CD4-positive, alpha-beta T cell treated with Interleukin-17A for 4 hours (primary cell): Measurements from ENCODE around the gene RNF212B.

ENCODE experiments used
- DNase-seq: peaks from one replicate; pipeline ENCODE4 v3.0.0-alpha.2; 2020; ENCODE audit warnings: mixed read lengths

Gene RNF212B

DNA sequence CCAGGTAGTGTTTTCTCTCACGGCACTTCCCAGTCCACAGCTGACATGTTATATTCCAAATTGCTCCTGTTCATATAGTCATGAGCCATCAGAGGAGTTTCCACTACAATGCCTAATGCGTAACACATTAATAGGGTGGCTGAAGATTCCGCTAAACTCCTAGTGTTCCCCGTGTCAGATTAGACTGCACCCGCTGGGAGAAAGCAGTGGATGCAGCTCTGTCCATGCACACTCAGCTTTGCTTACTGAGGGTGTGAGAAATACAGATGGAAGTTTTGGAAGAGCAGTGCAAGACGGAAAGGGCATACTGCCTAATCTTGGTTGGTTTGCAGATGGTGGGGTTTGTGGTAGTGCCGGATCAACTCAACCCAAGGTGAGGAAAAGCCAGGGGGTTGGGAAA lies 59.4 kb downstream of the RNF212B start:
- no peak for DNase-seq

DNA sequence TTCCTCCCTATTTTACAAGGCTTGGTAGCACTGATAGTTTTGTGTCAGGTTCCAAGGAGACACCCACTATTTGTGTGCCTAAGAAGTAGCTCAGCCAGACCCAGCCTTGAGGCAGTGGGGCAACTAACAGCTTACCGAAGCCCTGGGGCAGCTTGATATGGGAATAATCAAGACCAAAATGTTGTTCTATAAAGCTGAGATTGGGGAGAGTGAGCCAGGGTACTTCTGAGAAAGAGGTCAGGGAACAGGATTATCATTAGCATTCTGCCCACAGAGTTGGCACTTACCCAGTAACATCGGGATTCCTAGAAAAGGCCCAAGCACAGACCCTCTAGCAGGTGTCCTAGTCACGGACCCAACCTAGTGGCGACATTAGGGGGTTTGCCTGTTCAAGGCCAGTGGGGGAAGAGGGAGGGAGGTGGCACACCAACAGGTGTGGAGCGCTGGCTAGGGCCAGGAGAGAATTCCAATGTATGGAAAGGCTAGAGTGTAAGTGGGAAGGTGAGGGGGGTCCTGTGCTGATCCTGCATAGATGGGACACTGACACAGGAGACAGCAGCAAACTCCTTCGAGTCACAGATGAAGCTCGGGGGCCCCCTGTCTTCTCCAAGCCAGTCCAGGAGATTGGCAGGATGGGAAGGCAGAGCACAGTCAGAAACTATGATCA lies 60.0 kb downstream of the RNF212B start:
- DNase-seq, result no peak

DNA sequence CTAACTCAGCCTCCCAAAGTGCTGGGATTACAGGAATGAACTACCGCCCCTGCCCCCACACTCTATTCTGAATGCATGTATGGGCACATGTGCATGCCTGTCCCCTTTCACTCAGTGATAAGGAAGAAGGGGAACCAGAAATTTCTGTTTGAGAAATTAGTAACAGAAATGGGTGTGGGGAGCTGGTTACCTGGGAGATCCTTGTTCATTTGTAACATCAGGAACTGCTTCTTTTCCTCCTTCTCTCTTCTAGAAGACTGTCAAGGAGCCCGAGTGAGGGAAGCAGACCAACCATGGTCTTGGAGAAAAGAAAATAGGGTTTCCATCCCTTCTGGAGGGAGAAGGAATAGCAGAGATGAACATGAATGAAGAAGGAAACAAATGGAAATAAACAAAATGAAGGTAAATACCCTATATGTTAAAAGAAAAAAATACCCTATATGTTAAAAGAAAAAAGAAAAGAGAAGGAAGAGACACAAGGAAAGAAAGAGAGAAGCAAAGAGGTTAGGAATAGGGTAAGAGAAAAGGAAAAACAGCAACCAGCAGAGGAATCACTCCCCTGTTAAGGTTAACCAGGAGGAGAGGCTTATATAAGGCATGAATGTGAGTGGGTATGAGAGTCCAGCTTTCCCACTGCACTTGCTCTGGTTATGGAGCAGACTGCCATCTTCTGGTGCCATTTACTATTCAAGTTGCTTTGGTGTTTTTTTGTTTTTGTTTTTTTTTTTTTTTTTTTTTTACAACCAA lies 61.6 kb downstream of the RNF212B start:
- no peak for DNase-seq

DNA sequence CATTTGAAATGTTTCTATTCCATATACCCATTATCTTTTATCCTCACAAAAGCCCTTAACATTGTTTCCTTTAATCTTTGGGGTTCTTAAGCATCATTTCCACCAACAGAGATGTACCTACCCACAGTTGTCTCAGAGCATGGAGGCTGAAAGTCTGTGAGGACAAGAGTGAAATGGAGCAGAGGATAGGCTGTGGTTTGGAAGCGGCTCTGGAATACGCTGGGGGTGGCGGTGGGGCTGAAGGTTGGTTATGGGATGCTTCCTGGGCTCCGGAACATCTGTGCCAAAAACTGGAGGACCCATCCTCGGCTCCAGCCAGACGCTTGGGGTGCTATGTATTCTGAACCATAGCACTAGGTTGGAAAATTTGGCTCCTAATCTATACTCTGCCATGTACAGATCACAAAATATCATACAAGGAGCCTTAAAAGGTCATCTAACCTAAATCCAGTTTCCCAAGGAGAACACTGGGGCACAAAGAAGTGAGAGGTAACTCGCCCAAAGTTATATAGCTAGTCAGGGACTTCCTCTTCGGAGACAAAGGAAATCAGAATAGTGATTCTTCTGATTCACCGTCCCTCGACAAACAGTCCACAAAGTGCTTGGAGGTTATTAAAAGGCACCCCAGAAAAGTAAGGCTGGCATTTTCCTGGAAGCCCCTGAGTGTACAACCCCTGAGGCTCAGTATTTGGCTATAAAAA lies 62.4 kb downstream of the RNF212B start:
- no peak for DNase-seq

DNA sequence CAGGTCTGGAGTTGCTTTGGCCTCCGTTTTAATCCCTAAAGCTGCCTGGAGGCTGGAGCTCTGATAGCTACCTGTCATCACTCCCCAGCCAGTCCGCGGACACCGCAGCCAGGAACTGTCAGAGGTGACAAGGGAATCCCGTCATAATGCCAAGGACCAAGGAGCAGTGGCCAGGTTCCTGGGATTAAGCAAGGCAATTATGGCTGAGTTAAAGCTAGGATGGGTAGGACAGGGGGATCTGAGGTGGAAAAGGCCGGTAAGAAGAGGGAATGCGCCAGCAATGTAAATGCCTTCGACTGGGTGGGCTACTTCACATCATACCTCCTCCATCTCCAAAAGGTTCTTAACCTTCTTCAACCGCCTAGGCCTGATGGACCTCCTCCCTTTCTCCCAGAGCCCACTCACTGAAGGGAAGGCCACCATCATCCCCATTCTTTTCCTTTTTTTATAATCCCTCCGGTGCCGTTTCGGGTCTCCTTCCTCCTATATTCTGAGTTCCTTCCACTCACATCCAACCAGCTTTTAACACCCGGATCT lies 63.0 kb downstream of the RNF212B start:
- DNase-seq, result peak; percentile 41

DNA sequence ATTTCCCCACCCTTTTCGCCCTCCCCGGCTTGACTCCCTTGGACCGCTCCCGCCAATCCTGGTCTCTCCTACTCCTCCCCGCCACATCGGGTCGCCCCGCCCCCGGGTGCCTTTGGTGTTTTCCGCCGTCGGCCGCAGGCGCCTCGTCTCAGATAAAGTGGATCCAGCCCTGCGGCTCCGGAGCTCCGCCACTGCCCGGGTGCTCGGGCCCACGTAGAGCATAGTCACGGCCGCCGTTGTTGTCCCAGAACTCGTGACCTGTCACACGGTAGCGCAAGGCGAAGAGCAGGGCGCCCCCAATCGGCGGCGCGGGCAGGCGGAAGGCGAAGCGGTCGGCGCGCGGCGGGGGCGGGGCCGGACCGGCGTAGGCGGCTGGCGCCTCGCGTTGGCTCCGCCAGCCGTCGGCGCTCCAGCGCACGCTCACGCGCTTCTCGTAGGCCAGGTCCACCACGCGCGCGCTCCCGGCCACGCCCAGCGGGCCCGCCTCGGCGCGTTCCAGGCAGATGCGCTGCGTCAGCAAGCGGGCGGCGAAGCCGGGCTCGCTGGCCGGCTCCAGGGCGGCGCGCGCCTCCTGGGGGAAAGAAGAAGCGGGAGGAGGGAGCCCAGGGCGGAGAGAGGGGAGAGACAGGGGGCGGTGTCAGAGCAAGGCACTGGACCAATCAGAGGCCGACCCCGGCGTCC lies 63.7 kb downstream of the RNF212B start:
- peak; percentile 98 for DNase-seq

DNA sequence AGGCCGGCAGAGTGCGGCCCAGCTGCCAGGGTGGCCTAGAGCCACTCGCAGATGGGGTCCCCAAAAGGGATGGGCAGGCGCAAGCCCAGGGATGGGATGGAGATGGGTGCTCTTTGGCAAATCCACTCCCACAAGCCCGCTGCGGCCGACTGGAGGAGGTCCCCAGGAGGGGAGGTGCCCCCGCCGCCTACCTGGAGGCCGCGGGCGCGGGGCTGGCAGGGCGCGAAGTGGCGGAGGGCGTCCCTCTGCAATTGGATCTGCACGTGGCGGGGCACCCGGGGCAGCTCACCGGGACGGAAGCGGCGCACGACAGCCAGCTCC lies 64.2 kb downstream of the RNF212B start:
- peak; percentile 67 for DNase-seq

DNA sequence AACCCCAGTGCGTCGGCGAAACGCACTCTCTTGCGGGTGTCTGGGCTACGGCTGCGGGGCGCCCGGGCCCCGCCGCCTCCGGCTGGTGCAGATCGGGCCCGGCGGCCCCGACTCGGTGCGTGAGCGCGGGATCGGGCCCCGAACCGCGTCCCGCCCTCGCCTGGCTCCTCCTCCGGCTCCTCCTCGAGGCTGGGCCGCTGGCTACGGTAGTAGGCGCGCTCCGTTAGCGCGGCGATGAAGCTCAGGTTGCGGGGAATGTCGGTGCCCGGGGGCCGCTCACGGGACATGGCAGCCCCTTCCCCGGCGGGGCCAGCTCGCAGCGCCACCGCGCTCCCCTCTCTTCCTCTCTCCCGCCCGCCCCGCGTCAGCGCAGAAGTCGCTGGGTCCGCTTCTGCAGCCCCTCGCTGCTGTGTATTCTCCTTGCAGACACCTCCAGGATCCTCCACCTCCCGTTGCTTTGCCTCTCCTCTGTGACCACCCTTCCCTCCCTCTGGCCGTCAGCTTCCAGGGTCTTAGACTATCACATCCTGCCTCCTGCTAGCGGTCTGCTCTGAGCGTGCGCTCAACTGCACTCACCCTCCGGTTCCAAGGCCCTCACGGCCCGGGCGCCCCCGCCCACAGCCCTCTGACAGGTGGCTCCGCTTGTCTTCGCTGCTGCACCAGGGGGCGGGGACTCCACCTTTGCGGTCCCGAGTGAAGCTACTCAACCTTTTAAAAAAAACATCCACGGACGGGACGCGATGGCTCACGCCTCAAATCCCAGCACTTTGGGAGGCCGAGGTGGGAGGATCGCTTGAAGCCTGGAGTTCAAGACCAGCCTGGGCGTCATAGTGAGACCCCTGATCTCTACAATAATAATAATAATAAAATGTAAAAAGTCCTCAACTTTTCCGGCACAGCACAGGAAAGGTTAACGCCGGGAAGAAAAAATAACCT lies 64.8 kb downstream of the RNF212B start, which contains the start of gene PPP1R3E:
TSS of gene PPP1R3E (minus strand) at position 570 of the 936 bp plus-strand sequence. CDS start at position 287, 283 bp downstream.
- peak; percentile 95 for DNase-seq

DNA sequence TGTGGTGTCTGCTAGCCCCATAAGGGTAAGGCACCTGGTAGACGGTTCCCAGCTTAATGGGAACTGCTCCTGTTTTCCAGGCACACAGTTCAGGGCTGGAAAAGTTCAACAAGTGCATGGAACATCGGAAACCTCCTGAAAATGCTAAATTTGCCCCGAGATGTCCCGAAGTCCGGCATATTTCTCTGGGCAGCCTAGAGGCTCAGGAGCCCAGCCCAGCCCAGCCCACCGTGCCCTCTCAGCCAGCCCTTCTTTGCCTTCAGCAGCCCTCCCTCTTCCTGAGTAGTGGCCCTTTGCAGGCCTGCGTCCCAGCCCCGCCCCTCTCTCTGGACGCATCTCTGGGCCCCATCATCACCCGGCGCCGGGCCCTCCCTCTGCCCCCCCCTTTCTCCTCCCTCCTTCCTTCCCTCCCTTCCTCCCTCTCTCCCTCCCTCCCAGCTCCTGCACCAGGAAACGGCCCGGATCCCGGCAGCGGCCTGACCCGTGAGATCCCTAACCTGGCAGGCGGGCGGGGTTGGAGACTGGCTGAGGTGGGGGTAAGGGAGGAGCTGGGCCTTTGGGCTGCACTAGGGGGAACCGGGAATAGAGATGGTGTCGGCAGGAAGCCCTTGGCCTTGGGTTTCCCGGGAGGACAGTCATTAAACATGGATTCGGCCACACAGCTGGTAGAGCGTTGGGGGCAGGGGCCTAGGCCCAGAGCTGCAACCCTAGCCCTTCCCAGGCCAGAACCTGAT lies 68.8 kb downstream of the RNF212B start, which contains the start of gene BCL2L2:
TSS of gene BCL2L2 (plus strand) at position 422 of the 734 bp plus-strand sequence. CDS start 935 bp downstream, outside the sequence.
- no peak for DNase-seq

DNA sequence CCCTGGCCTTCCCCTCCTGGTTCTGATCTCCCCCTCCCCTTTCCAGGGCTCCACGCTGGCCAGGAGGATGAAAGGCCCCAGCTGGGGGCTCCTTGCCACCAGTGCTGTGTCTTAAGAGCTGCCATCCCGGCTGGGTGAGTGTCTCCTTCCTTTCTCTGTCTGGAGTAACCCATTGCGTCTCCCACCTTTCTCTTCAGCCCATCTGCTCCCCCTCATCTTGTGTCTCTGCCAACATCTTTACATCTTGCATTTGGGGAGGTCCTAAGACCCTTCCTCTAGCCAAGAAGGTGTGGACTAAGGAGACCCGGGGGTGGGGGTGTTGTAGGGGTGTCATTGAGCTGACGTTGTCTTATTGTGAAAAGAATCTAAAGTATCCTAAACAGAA lies 69.4 kb downstream of the RNF212B start:
- DNase-seq, result no peak

DNA sequence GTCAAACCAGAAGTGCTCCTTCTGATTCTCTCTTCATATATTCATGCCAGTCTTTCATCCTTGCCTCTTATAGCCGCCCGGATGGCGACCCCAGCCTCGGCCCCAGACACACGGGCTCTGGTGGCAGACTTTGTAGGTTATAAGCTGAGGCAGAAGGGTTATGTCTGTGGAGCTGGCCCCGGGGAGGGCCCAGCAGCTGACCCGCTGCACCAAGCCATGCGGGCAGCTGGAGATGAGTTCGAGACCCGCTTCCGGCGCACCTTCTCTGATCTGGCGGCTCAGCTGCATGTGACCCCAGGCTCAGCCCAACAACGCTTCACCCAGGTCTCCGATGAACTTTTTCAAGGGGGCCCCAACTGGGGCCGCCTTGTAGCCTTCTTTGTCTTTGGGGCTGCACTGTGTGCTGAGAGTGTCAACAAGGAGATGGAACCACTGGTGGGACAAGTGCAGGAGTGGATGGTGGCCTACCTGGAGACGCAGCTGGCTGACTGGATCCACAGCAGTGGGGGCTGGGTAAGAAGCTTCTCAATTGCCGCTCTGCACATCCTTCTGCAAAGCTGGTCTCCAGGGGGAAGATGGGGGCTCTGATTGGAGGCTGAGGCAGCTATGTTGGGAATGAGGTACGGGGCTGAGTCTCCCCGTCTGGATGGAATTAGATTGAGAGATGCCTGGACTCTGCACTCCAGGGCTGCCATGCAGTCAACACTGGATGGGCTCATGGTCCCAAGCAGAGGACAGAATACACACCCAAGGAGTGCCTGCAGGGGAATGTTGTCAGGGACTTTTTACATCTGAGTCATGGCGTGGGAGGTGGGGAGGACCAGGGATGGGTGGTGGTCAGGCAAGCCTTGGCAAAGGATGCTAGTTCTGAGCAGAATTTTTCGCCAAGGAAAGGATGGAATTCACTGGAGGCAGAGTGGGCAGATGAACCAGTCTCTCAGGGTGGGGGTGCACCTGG lies 70.2 kb downstream of the RNF212B start:
- no peak for DNase-seq

DNA sequence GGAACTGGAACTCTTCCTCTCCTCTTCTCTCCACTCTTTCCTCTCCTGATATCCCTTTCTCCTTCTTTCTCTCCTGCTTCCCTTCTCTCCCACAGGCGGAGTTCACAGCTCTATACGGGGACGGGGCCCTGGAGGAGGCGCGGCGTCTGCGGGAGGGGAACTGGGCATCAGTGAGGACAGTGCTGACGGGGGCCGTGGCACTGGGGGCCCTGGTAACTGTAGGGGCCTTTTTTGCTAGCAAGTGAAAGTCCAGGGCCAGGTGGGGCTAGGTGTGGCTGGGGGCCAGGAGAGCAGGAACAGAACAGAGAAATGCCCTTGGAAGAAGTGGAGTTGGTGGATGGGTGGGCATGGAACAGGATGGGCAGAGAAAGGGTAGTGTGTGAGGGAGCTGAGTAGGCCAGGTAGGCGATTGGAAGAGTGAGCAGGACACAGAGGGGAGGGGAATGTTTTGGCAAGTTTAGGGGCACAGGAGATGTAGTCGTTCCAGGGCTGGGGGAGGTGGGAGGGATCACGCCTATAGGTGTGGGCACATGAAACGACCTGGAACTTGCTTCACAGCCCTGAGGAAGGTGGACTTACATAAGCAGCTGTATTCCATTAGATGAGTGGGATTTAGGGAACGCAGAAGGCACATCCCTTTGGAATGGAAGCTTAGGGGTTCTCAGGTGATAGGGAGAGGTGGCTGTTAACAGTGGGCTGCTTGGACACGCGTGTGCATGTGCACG lies 71.1 kb downstream of the RNF212B start:
- no peak for DNase-seq

DNA sequence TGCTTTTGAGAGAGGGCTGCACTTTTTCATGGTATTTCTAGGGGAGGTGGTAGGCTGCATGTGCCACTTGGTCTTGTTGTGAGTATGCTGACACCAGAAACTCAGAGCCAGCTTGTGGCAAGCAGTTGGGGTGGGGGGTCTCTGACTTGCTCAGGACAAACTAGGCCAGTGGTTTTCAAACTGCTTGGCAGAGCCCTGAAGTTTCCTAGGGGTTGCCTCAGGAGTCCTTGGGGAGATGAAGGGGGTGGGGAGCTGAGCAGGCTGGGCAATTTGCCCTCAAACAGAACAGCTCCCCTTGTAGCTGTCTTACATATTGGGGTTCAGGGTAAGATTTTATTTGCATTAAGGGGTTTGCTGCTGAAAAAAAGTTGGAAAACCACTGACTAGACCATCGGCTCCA lies 72.8 kb downstream of the RNF212B start:
- no peak for DNase-seq

DNA sequence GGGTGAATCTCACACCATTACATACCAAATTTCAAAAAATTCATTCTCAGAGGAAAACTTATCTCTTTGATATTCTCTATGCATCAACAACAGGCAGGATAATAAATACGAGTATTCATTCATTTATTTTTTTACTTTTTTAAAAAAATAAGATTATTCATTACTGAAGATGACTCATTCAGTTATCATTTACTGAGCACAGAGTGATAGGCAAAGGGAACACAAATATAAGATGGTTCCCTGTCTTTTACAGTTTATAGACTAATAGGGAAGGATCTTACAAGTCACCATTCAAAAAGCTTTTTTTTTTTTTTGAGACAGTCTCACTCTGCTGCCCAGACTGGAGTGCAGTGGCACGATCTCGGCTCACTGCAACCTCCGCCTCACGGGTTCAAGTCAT lies 78.6 kb downstream of the RNF212B start:
- DNase-seq, result no peak

DNA sequence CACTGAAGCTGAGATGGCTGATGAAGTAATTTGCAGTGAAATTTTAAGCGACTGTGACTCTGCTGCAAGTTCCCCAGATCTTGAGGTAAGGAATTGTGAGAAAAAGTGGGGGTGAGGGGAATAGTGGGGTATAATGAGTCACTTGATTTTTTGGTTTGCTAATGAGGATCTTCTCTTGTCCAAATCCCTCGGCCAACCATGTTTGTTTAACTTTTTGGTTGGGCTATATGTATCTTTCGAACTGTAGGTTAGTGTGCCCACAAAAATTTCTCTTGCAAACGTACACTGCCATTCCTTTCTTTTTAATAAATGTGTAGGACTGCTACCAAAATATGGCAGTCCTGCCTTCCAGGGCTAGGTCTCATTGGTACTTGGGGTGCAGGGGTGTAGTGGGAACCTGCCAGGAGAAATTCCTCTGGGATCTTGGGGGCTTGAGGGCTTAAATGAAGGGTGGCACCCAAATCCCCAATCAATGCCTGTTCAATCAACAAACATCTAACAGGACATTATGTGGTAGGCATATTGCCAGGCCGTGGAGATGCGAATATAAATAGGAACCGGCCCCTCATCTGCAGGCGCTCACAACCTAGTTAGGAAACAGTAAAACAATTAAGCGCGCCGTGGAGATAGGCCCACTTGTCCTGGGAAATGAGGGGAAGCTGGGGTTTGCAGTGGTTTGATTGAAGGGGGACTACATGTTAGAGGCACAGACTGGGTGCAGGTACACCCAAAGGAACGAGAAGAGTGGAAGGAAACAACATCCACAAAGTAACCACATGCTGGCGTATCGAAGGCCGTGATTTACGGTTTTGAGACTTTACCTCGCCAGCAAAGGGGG lies 82.2 kb downstream of the RNF212B start:
- DNase-seq, result no peak

DNA sequence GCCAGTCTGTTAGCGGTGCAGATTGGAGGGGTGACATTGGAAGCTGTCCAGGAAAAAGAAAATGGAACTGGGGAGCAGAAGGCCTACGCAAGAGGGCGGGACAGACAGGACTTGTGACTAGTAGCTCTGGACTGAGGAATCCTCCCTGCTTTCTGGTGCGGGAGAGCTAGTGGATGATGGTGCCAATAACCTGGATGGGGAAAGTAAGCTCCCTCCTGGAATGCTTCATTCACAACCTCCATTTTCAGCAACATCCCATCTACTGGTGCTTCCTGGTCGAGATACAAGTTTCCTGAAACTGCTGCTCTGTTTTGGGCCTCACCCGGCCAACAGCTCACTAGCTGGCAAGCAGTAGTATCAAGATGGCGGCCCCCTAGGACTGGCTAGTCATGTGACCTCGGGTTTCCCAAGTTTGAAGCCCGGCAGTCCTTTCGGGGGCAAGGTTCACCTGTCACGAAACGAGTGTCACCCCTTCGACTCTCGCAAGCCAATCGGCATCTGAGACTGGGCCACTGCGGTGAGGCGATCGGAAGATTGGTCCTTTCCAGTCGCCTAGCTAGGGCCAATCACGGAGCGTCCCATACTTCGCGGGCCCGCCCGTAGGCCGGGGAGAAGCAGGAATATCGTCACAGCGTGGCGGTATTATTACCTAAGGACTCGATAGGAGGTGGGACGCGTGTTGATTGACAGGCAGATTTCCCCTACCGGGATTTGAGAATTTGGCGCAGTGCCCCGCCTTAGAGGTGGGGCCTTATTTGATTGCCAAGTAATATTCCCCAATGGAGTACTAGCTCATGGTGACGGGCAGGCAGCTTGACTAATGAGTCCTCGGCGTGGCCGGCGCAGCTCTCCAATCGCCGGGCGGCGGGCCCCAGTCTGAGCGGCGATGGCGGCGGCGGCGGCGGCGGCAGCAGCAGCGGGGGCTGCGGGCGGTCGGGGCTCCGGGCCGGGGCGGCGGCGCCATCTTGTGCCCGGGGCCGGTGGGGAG lies 83.1 kb downstream of the RNF212B start, which contains the start of gene PABPN1:
TSS of gene PABPN1 (plus strand) at position 874 of the 988 bp plus-strand sequence. CDS start at position 887, 13 bp downstream.
- DNase-seq, result peak; percentile 98
